HG03354 (cell line): ENCODE results near the gene GPR176.
A peak's percentile ranks its signal among the peaks of the same experiment; 100 is the strongest.
"Not testable (repeated sequence)": the region's sequence is repeated elsewhere in the genome, so short reads cannot be mapped to it uniquely, and the experiment has no call there.

Experiments
- ATAC-seq: cut with Tn5 transposase; IDR thresholded peaks from one replicate; pipeline ENCODE4 v1.9.1; 2021; ENCODE audit warnings: mild to moderate bottlenecking; ENCODE audit not compliant: unreplicated experiment, poor library complexity, severe bottlenecking

The GPR176 gene

GRCh38 chr15:39826975-39827374 lies 93.1 kb downstream of the GPR176 start:
- no peak for ATAC-seq

GRCh38 chr15:39823634-39824033 lies 96.4 kb downstream of the GPR176 start:
- ATAC-seq: no peak

DNA sequence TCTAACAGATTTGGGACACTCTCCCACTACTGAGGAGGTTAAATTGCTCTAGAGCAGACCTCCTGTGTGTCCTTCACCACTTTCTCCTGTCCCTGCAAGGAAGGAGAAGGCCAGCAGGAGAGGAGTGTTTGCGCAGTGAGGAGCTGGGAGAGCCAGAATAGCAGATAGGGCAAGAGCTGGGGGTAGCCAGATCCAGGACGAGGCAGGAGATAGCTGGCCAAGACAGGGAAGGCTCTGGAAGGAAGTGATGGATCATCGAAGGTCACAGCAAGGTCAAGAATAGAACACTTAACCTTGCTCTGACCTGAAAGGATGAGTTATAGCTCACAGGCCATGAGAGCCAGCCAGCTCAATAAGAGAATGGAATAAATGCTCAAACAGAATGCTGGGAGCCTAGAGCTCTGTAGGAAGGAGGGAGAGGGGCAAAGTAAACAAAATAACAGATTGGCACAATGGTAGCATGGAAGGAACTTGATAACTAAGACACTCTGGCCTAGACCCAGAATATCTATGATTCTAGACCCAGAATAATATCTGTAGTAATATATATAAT lies 99.9 kb downstream of the GPR176 start:
- no peak for ATAC-seq

GRCh38 chr15:39819533-39819932 lies 100.5 kb downstream of the GPR176 start:
- ATAC-seq: no peak

GRCh38 chr15:39817892-39818291 lies 102.2 kb downstream of the GPR176 start:
- ATAC-seq: no peak

DNA sequence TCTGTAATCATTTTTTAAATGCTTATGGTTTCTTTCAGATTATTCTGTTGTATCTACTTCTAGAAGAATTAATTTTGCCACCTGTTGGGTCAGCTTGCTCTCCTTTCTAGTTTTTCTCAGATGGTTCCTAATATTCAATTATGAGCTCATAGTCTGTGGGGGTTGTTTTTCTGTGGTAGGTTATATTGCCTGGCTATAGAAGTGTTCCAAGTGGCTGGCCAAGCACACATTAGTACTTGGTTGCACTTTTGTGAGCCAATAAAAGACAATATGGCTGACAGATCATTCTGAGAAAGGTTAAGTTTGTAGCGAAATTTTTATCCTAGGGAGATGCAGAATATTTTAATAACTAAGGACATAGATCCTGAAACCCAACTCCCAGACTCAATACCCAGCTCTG lies 105.6 kb downstream of the GPR176 start:
- no peak for ATAC-seq

- ATAC-seq: not testable (repeated sequence)
Measured at GRCh38 chr15:39812651-39813050, 107.4 kb downstream of the GPR176 start.

DNA sequence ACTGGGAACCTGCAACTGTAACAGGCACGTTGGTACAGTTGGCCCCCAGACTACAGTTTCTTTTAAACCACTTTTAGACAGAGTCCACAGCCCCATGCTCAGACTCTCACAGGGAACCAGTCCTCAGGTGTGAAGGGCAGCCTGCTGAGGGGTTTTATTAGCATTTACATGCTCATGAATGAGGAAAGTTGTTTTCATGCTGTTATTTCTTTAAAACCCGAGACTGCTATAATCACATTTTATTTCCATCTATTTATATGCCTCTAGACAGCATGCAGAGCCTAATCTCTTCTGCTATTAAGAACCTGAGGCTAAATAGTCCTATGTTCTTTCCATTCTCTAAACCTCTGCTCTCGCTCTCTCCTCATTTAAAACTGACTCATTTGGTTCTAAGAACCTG lies 111.2 kb downstream of the GPR176 start:
- ATAC-seq: no peak

- ATAC-seq: no peak
Measured at GRCh38 chr15:39807791-39808190, 112.3 kb downstream of the GPR176 start.

GRCh38 chr15:39804026-39804425 lies 116.0 kb downstream of the GPR176 start:
- ATAC-seq: no peak

DNA sequence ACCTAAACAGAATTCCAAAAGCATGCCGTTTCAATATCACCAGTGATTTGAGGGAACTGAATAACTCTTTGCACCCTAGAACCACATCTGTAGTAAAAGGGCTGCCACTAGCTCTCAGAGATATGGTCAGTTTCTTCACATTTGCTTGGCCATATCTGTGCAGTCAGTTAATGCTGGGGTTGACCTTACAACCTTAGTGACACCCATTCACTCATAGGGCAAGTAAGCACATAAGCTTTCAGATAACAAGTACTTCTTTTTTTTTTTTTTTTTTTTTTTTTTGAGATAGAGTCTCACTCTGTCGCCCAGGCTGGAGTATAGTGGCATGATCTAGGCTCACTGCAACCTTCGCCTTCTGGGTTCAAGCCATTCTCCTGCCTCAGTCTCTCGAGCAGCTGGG lies 117.0 kb downstream of the GPR176 start:
- ATAC-seq: no peak

- peak; percentile 77 for ATAC-seq
Measured at GRCh38 chr15:39801641-39802309, 118.3 kb downstream of the GPR176 start.

- ATAC-seq: no peak
Measured at GRCh38 chr15:39799552-39800011, 120.5 kb downstream of the GPR176 start.

DNA sequence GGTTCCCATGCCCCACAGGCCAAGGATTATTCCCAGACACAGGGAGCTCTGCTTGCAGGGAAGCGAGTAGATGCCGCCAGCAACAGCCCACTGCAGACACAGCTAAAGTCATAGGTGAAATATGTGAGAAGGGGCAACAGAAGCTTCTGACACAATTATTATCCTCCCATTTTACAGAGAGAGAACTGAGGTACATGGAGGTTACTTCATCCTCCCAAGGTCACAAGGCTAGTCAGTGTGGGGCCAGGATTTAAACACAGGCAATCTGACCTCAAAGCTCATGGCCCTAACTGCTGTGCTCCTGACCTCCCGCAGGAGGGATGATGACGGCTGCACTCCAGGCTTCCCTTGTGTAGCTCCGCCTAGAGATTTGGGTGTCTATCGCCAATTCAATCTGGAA lies 121.7 kb downstream of the GPR176 start:
- no peak for ATAC-seq

DNA sequence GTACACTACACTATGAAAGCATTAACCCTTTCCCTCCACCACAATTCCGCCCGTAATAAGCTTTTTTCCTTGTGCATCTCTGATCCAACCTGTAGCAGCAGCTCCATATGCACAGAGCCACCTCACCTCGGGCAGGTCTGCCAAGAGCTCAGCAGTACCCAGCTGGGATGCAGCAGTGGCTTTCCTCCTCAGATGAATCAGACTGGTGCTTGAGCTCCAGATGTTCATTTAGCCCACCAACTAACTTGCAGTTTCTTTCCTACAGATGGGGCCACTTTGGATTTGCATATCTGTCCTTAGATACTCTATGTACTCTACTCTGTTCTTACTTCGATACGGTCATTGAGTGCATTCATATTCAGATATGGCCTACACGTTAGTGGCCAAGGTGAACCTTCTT lies 122.7 kb downstream of the GPR176 start:
- ATAC-seq: no peak

DNA sequence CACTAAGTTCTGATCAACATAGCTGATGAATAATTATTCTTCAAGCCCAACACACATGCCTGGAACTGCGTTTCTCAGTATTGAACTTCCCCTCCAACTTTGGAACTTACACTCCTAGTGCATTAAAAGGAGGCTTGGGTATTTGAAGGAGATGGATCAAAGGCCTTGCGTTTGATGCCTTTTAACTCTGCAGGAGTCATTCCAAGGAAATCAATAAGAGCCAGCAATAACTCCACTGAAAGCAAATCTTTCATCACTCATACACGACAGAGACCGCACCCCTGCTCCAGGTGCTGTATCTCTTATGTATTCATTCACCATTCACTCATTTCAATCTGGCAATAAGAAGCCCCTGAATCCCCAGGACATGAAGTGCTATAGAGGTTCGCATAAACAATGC lies 123.5 kb downstream of the GPR176 start:
- ATAC-seq: no peak

DNA sequence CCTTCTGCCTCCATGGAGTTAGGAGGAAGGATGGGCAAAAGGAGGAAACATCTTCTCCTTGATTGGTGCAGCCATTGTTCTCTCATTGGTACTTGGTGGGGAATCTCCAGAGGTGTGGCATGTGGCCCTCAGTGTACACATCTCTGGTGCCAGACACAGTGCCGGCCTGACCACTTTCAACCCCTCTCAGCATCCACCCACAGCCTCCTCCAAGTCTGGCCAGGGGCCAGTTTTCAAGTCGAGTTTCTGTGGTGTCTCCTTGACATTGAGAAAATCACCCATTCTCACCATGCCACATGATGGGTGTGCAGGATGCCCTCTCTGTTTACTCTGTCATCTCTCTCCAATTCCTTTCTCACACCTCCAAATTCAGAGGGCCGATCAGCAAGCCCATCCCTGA lies 124.6 kb downstream of the GPR176 start:
- ATAC-seq: no peak

- ATAC-seq: no peak
Measured at GRCh38 chr15:39794954-39795353, 125.1 kb downstream of the GPR176 start.

DNA sequence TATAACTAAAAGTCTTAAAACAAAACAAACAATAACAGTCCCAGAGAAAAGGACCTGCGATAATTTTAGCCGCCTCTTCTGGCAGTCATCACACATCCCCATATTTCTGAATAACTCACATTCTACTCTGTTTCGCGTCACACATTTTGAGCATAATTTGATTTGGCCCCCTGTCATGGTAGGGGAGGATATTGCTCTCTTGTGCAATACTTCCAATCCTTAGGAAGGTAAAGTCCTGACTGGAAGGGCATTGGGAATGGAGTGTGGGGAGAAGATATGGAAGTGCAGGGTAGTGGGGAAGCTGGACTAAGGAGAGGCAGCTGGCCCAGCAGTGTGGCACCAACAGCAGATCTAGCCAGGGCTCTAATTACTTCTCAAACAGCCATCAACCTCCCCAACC lies 126.1 kb downstream of the GPR176 start:
- no peak for ATAC-seq

DNA sequence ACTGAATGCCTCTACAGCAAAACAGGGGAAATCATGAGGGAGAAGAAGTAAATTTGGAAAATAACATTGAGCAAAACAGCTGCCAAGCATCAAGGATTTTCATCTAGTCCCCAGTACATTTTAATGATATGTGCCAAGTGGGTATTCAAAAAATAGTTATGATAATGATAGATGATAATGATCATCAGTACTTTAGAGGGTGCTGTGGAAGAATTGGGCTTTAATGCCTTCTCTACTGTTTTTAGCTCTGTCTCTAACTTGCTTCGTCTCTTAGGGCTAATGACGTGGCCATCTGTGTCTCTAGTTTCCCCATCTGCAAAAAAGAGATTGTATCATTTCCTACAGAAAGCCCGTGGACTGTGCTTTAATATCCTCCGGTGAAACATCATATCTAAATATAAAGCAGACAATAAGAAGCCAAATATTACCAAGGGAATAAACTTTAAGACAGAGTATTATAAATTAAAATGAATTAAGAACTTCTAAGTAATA lies 127.2 kb downstream of the GPR176 start:
- no peak for ATAC-seq

DNA sequence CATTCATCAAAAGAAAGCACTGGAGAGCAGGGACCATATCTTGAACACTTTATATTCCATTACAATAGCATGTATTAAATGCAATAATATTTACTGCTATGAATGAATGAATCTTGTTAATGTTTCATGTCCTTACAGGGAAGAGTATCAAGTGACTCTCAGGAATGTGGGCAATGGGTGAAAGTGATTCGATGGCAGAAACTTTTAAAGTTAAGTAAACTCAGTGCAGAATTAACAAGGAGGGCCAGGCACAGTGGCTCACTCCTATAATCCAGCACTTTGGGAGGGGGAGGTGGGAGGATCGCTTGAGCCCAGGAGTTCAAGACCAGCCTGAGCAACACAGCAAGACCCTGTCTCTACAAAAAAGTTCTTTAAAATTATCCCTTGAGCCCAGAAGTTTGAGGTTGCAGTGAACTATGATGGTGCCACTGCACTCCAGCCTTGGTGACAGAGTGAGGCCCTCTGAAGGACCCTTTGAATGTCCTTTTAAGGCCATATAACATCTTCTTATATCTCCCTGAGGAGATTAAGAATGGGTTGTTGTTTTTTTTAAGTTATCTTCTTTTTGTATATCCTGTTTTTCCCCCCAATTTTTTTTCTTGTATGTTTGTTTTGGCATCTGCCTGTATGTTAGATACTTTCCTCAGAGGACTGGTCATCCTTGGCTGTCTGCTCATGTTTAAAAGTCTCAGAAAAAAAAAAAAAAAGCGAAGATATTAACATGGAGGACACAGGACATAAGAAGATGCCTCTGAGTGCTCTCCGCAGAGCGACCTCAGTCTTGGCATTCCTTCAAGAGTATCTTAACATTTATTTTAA lies 127.8 kb downstream of the GPR176 start:
- ATAC-seq: no peak
